GM21528 (cell line): ENCODE results near the gene HOXA10.

ENCODE experiments used
- ATAC-seq: cut with Tn5 transposase; IDR thresholded peaks from one replicate; pipeline ENCODE4 v1.9.1; 2021; ENCODE audit warnings: mild to moderate bottlenecking, moderate library complexity; ENCODE audit not compliant: unreplicated experiment, low FRiP score

Gene HOXA10

DNA sequence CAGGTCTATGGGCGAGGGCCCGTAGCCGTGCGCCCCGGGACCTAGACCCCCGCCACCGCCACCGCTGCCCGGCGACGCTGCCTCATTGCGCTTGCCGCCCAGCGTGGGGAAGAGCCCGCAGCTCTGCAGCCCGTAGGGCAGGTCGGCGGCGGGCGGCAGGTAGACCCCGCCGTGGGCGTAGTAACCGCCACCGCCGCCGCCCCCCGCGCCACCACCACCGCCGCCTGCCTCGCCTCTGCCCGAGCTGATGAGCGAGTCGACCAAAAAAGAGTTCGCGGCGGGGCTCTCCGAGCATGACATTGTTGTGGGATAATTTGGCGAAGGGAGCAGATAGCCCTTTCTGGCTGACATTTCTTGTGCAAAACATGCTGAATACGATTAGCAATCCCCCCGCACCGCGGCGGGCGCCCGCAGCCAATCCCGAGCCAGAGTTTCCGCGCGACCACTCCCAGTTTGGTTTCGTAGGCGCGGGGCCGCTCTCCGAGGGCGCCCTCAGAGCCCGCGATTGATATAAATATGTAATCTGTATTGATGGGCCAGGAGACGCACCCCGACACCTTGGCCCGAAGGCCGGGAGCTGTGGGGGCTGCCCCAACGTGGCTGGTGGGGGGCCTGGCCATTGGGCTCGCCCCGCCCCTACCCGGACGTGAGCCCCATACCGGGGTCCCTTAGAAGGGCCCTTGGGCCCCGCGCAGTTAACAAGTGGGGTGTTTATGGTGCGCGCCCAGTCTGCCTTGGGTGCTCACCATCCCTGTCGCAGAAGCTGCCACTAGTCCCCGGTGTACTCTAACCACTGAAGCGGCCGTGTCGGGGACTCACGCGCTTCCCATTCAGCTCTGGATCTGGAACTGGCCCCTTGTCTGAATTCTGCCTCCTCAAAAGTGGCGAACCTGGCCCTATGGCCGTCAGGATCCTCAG, at the start of gene HOXA10:
Gene HOXA10 (minus strand): TSS at position 365 of the 918 bp plus-strand sequence. CDS start 14 bp downstream, at position 351.
- ATAC-seq = no peak

DNA sequence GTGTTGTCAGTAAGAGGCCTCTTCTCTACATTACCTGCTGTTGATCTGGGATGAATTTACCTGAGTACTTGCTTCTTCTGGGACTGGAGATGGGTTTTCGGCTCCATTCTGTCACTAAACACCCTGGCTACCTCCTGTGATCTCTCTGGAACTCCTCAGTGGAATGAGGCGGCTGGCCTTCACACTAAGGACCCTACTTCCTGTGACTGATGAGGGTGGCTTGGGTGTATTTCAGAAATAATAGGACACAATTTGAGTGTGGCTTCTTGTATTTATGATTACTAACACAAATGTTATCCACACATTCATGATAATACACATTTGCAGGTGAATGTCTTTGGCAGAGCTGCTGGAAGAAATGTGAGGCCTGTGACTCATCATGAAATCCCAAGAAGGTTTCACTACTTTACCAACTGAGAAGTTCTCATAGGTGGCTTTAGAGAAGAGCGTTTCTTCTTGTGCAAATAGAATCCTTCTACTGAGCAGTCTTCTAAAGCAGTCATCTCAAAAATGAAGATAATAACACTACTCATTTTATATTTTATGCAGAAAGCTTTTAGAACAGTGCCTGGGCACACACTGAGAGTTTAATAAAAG, 47.2 kb upstream of the HOXA10 start:
- ATAC-seq = no peak

DNA sequence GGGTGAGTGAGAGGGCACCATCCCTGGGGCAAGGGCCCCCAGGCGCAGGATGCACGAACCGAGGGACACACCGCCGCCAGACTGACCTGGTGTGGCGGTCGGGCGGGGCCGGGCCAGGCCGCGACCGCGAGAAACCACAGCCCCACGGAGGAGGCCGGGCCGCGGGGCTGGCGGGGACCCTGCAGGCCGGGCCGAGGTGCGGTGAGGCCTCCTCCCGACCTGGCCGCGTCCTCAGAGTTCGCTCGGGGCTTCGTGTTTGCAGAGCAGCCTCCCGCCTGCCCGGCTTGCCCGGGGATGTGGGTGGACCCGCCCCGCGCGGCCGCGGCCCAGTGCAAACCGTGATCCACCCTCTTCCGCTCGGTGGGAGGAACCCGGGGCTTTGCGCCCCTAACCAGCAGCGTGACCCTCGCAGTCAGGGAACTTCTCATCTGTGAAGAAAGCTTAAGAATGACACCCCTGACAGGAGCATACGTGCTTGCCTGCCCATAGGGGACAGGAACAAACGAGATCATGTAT, 46.4 kb upstream of the HOXA10 start:
- no peak for ATAC-seq

DNA sequence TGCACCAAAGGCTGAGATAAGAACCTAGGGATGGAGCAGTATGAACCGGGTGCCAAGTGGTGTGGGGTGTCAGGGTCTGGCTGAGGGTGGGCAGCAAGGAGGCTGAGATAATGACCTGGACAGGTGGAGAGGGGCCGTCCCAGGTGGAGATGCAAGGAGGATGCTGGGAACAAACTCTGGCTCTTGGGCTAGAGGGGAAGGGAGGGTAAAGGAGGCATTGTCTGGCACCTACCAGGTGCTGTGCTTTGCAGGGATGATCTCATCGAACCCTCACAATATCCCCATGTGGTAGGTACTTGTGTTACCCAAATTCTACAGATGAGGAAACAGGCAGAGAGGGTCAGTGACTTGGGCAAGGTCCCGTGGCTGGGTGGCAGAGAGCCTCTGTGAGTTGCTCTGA, 45.7 kb upstream of the HOXA10 start:
- ATAC-seq = no peak

DNA sequence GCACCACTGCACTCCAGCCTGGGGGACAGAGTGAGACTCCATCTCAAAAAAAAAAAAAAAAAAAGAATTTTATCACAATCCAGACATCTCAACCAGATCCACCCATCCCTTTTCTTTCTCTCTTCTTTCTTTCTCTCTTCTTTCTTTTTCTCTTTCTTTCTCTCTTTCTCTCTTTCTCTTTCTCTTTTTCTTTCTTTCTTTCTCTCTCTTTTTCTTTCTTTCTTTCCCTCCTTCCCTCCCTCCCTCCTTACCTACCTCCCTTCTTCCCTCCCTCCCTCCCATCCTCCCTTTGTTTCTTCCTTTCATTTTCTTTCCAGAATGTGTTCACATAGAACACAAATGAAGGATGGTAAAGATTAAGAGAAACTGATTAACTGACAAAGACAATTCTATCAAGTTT, 43.8 kb upstream of the HOXA10 start:
- ATAC-seq = no peak

DNA sequence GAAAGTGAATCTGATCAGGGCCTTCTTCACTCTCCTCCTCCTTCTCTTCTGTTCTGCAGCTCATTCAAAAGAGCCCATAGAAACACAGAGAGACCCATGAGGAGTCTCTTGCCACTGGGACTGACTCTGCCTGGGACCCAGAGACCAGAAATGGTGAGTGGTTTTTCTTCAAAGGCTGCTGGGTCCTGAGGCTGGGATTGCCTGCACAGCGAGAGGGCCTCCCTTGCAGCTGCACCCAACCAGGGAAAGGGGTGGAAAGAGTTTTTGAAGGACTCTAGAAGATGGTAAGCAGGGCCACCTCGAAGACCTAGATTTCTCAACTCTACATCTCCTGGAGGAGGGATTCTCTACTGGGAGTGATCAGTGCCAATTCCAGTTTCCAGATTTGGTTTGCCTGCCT, 41.2 kb upstream of the HOXA10 start:
- no peak for ATAC-seq

DNA sequence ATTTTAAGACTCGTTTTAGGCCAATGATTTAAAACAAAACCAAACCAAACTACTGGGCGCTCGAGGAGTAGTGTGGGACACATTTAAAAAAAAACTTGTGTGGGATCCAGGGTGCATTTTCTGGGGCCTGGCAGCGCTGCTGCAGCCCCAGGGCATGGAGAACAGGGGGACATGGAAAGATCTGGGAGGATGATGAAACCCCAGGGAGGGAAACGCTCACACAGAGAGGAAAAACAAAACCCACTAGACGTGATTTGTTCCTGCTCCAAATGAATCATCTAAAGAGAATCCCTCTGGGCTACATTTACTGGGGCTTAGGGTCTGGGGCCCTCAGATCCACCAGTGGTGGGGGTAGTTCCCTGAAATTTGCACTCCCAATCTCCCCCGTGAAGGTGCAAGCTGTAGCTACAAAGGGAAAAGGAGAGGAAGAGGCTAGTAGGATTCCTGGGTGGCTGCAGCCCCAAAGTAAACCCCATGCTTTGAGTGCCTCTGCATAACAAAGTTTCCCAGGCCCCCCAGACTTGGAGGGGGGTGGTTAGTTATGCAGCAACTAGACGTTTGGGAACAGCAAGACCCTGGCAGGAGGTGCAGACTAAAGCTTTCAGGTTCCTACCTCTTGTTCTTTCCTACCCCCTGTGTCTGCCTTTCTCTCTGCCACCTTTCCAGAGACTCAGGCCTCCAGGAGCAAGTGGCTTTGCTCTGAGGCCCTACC, 40.3 kb upstream of the HOXA10 start:
- no peak for ATAC-seq

DNA sequence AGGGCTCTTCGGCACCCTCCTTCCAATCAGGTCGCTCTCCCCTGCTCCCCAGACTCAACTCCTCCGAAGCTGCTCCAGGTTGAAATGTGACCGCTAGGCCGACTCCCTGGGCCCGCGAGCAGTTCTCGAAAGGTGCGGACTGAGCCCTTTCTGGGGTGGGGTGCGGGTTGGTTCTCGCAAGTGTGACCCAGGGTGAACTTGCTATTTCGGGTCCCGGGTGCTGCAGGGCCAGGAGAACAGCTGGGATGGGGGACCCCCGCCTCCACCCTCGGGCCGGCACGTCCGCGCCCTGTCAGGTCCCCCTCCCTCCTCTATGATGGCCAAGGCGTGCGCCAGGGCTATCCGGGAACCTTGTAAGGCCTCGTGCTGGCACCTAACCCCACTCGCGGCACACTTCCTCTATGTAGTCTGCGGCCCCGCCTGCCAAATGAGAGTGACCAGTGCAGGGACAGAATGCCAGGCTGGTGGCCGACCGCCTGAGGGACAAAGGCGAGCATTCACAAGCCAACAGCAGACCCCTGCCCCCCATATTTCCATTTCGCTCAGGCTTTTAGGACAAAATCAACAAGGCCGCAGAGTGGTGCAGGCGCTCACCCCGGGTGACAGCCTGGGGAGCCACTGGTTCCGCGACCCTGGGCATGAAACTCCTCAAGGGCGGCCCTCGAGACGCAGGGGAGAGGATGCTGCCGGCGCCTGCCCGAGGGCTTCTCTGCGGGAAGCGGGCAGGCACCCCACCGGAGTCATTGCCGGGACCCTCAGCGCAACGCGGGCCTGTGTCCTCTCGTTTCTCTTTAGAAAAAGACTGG, 39.5 kb upstream of the HOXA10 start:
- no peak for ATAC-seq

DNA sequence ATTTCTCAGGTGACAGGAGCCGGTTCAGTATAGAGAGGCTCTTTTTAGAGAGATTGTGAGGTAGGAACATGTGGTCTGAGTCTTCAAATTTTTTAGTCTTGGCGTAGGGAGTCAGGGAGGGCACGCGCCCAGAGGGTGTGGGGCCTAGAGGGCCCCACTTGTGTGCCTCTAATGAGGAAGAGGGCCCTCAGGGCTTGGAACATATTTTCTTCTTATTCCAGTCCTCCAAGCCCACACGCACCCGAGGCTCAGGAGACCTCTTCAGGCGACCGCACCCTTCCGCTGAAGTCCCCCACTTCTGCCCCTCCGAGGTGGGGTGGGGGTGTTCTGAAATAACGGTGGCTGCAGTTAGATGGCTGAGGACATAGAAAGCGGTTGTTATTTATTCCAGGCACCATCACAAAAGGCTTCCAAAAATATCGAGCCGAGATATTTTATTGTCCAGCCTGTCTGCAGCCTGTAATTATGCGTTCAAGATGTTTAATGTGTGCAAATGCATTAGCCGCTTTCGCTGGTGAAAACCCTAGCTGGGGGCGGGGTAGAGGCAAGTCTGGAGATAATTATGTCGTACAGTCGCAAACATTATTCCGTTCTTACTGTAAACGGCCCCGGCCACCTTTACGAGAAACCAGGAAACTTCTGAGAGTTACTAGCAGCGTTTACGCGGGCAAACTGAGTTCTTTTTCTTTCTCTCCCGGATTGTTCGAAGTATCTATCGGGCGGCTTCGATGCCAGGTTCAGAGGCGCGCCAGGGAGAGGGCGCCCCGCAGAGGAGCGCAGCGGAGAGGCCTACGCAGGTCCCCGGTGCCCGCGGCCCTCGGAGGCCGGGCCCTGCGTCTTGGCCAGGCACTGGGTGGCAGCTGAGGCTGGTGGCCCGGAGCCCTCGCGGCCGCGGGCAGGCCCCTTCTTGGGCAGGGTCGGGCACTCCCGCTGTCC, 38.6 kb upstream of the HOXA10 start:
- ATAC-seq = no peak

DNA sequence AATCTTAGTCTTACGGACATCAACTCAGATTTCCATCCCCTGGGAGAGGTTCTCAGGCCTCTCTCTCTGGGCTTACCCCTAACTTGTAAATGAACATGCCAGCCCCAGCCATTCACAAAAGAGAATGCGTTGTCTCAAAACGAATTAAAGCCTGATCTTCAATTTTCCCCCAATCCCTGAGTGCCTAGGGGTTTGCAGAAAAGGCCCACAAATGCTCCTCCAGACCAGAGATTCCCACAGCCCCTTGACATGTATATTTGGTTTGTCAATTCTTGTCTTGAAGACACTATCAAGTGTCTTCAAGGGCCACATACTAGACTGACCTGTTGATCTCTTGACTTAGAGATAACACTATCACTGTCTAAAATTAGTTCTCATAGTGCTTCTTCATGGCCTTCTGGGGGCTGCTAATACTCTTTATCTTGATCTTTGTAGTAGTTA, 37.7 kb upstream of the HOXA10 start:
- ATAC-seq = no peak

DNA sequence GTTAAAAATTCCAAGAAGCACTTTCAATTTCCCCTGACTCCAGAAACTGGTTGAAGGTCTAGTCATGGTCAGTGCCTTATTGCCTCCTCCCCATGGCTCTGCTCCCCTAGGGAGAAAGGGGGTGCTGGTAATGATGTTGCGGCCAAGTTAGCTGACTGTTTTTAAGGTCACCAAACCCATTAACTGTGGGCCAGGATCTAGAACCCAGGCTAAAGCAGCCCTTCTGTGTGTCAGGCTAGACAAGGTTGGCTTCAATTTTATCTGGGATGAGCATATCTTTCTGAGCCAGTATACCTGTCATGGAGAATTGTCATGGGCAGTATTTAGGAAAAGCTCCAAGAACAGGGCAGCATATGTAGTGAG, 36.9 kb upstream of the HOXA10 start:
- ATAC-seq = no peak

DNA sequence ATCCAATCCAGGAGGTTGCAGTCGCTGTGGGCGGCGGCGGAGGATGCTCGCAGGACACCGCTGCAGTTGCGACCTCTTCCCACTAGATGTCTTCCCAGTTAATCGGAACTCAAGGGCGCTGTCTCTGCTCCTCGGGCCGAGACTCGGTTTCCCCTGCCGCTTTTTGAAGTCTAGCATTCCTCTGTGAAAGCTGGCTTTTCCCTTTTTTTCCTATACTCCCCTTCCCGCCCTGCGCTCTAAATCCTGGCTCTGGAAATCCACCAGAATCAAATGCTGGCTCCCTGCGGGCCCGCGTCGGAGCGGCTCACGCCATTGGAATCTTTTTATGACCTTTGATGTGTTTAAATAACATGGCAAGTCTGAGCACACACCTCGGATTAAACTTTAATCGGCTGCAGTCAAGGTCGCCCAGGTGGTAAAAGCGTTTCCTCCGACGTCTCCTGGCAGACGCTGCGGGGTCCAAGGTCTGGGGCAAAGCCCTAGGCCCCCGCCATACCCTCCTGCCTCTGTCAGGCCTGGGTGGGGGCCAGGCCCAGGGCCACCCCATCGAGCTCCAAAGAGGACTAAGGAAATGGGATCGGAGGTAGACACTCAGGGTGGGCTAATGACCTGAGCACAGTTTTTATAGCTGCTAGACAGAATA, 36.4 kb upstream of the HOXA10 start:
- ATAC-seq = no peak

DNA sequence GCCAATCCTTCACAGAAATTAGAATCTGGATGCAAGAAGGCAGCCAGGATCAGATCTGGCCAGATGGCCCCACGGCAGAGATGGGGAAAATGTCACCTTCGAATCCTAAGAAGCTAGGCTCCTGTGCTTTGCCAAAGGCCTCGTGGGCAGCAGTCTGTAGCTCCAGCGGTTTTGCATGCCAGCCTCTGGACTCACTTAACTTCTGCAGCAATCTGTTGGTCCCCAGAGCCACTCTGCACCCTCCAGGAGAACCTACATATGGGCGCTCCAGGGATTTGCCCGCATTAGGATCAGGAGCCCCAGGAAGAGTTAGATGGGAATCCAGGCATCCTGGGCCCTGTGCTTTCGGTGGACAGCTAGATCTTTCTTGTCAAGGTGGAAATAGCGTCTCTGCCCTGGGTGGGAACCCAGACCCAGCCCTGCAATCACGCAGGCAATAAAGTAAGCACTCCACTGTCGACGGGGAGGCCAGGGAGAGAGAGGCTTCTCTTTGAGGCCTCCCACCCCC, 35.9 kb upstream of the HOXA10 start:
- no peak for ATAC-seq

DNA sequence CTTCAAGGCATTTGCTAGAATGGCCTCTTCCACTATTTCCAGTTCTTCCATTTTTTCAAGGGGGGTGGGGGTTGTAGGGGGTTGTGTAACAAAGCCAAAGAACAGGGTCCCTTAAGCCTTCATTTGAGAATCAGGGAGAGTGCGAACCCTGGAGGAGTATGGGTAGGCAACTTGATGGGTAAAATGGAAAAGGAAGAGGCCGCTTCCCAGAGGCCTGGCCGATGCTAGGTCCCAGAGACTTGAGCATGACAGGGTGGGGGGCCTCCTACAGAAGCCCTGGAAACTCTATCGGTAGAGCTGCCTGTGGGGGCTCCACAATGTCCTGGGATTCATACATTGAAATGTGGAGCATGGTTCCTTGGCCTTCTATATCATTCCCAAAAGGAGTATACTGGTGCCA, 34.9 kb upstream of the HOXA10 start:
- no peak for ATAC-seq

DNA sequence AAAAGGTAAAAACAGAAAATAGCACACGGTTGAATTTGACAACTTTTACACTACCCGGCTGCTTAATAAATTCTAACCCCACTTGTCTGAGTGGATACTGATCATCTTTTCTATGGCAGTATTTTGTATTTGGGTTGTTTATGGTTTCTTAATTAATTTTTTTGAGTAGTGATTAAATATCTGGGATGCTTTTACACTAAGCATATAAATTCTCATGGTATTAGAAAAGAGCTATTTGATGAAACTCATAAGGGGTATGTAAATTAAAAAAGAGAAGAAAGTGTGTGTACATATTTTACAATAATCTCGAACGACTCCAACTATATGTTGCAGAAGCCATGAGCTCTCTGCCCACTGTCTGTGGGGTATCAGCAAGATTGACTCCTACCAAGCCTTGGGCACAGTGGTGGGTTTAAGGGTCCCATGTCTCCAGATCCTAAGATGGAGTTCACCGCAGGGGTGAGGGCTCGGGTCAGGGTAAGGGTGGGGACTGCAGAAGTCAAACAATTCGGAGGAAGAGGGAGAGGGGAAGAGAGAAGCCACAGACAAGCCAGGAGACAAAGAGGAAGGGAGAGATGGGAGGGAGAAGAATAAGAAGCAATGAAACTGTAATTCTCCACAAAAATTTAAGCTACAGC, 33.3 kb upstream of the HOXA10 start:
- ATAC-seq = no peak

DNA sequence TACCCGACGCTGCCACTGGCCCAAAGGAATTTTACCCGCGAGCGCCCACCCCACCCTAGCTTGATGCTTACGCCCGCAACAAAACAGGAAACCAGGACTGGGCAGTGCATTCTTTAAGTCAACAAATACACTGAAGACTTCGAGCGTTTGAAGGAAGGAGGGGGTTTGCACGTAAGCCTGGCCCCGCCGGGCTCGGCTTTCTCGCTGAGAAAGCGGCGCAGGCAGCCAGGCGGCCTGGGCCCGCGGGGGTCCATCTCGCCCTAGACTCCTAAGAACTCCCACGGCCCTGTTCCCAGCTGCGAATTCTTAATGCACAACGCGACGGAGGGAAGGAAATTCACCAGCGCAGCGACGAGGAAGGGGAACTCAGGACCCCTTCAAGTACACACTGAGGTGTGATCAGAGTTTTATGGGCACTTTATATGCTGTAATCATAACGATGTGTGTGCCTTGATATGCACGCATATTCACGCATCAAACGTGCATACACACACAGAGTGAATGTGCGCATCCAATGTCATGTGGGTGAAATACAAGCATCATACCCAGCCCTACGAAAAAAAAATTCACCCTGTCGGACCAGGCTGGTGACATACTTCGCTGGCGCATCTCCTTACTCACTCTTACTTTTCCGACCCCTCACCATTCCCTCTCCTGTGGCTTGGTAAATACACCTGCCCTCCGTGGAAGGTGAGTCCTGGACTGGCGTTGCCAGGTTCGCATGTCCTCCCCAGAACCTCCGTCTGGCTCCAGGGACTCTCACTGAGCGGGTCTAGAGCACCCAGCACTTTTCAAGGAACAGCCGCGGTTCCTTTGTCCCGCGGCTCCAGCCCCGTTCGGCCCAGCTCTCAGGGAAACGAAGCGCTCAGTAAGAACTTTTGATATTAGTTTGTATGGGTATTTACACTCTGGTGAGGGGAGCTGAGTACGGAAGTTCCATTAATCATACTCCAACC, 31.5 kb upstream of the HOXA10 start:
- ATAC-seq = no peak

DNA sequence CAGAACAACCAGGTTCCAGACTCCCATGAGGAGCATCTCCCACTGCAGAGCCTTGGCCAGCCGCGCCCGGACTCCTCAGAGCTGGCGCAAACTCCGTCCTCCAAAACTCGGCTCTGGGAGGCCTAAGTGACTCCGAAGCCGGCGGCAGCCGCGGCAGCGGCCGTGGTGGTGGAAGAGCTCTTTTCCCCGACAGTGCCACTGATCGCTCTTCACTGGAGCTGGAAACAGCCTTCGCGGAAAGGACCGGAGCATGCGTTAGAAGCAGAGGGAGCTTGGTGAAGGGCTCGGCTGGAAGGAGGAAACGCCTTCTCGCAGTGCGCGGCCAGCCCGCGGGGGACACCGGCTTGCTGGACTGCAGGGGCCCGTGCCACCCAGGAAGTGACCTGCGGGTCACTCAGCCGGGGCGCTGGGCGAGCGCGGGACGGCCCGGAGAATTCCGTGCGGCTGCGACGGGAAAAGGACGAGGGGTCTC, 30.8 kb upstream of the HOXA10 start:
- ATAC-seq = no peak
